HG03354 (cell line): Measurements from ENCODE around the gene DCST1.

Experiments
- ATAC-seq: cut with Tn5 transposase; IDR thresholded peaks from one replicate; pipeline ENCODE4 v1.9.1; 2021; ENCODE audit warnings: mild to moderate bottlenecking; ENCODE audit not compliant: unreplicated experiment, poor library complexity, severe bottlenecking

The DCST1 gene

DNA sequence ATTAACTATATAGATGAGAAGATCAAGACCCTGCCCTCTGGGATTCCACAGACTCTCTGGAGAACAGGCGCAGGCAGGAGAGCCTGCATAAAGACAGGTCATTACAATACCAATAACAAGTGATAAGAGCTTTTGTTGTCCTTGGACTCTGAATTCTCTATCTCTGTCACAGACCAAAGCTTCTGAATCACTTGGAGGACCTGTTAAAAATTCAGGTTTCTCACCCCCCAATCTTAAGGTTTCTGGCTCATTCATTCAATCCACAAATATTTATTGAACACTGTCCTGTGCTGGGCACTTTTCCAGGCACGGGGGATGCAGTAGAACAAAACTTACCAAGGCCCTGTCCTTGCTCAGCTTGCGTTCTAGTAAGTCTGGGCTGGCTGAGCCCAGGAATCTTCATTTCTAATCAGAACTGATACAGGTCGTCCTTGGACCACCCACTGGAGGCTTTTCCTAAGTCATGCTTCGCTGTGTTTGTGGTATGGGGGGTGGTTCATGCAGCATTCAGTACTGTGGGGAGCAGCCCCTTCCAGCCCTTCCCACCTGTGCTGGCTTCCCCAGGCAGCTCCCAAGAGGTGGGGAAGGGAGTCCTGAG is 31.3 kb downstream of the DCST1 start:
- ATAC-seq: no peak

- ATAC-seq: no peak
Observed at GRCh38 chr1:155066777-155067176, 33.2 kb downstream of the DCST1 start.

GRCh38 chr1:155068599-155068998 is 35.0 kb downstream of the DCST1 start:
- ATAC-seq: no peak

DNA sequence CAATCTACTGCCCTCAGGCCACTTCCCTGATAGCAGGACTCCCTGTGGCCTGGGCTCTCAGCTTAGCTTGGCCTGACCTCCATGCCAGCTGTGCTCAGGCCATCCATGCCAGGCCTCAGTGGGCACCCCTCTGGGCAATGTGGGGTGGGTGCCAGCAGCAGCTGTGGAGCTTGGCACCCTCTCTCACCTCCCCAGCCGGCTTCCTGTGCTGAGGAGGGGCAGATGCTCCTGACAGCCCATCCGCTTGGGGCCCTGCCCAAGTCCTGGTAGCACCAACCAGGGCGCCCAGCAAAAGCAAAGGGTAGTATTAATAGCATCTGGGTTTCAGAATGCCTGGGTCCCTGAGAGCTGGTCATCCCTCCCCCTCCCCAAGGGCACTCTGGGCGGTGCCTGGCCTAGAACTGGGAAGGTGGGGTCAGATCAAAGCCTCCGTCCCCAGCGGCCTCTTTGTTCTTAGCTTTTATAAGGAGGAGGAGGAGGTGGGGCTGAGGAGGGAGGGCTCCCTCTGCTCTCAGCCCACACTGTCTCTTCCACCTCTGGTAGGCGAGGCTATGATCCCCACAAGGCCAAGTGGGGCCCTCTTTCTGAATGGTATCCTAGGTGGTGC is 36.0 kb downstream of the DCST1 start:
- ATAC-seq: no peak

GRCh38 chr1:155070158-155070621 is 36.6 kb downstream of the DCST1 start:
- no peak for ATAC-seq

- ATAC-seq: peak; percentile 82
Observed at GRCh38 chr1:155070721-155071569, 37.3 kb downstream of the DCST1 start.

GRCh38 chr1:155071701-155072100 is 38.1 kb downstream of the DCST1 start:
- ATAC-seq: no peak

GRCh38 chr1:155072531-155073289 is 39.1 kb downstream of the DCST1 start:
- ATAC-seq: no peak

DNA sequence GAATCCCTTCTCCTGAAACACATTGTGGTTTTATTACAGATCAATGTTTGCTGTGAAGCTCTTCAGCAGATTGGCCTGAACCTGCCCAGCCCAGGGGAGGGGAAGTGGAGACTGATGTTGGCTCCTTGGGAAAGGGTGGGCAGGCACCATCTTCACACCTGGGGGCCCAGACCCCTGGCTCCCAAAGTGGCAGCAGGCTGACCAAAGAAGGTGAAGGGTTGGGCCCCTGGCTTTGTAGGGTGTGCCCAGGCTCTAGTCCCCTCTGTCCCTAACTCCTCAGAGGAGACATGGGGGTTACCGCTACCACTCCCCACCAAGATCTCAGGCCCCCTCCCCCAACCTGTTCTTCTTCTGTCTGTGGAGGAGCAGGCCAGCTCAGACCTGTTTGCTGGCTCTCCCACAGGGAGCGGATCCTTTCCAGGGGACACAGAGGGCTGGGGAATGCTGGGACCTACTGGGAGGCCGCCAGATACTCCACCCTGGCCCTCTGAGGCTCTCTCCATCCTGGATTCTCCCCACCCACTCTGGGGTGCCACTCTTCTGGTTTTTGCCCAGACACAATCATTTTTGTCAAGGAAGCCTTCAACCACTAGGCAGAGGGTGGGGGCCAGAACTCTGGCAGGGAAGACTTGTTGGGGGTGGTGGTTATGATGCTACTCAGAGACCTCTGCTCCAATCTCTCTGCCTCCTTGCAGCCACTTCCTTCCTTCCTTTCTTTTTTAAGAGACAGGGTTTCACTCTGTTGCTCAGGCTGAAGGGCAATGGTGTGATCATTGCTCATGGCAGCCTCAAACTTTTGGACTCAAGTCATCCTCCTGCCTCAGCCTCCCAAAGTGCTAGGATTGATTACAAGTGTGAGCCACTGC is 40.0 kb downstream of the DCST1 start:
- ATAC-seq: no peak

DNA sequence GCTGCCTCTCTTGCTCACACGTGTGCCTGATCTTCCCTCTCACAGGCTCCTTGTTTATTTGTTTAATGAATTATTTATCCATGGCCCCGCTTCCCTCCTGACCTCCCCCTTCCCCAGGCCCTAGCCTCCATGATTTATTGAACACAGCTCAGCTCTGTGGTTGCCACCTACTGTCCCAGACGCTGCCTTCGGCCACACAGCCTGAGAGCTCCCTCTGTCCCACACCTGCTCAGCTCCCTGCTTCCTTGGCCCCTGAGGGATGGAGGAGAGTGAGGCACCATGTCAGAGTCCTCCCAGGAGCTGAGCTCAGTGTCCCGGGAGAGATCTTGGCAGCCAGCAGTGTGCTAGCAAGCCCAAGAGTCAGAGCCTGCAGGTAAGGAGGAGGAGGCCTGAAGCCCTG is 41.9 kb downstream of the DCST1 start:
- no peak for ATAC-seq

DNA sequence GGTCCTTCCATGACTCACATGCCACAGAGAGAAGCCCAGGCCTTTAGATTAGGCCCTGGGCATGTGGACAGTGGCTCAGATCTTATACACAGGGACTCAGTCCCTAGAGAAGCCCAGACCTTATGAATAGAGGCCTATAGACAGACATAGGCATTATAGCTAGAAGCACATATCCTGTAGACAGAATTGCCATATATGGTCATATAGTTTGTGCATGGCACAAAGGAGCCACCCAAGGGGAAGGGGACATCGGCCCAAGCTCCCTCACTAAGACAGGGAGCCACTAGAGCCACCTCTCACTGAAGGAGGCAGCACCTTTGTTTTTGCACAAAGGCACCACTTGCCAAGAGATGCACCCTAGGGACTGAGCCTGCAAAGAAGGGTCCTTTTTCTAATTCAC is 42.7 kb downstream of the DCST1 start:
- ATAC-seq: no peak

DNA sequence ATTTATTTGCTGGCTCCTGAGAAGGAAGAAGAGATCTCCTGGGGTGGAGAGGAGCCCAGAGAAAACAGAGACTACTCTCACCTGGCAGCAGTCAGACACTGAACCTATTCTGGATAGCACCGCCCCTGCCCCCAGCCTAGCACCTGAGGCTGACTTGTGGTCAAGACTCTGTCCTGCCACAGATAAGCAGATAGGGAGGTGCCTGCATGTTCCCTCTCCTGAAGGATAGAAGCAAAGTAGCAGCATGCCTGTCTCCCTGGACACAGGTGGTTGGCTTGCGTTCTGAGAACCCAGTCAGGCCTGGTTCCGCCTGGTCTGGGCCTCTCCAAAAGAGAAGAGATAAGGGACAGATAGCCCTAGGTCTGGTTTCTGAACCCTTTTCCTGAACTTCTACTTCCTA is 43.7 kb downstream of the DCST1 start:
- no peak for ATAC-seq

- no peak for ATAC-seq
Observed at GRCh38 chr1:155077758-155078445, 44.3 kb downstream of the DCST1 start.

DNA sequence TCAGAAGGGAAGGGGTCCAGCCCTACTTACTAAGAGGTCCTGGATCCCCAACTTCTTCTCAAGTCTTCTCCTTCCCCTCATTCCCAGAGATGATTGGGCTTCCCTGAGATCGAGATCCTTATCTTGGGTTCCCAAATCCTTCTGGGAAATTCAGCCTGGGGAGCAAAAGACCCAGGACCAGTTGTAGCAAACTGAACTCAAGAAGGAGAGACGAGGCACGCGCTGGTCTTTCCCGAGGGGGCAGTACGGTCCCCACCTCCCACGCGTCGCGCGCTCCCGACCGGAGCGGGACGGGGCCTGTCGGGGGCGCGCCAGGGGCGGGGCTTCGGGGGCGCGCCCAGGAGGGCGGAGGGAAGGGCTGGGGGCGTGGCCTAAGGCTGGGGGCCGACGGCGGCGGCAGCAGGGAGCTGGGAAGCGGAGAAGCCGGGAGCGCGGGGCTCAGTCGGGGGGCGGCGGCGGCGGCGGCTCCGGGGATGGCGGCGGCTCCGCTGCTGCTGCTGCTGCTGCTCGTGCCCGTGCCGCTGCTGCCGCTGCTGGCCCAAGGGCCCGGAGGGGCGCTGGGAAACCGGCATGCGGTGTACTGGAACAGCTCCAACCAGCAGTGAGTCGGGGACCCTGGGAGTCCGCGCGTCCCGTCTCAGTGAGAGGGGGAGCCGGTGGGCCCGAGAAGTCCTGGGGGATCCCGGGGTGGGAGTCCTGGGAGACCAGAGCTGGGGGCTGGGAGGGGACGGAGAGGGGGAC is 45.0 kb downstream of the DCST1 start, which contains the start of gene EFNA3:
Gene EFNA3 (plus strand): TSS at position 369 of the 741 bp plus-strand sequence. CDS start 105 bp downstream, at position 474.
- ATAC-seq: no peak

DNA sequence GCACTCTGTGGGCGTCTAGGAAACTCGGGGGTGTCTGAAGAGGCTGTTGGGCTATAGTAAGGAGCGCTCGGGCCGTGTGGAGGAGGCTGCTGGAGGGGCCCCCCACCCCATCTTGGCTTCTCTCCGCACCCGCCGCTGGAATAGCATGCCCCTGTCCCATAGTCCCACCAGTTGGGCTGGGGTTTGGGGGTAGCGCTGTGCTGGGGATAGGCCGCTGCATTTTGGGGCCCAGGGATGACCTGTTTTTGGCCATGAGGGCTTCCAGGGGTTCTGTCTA is 45.5 kb downstream of the DCST1 start:
- no peak for ATAC-seq

DNA sequence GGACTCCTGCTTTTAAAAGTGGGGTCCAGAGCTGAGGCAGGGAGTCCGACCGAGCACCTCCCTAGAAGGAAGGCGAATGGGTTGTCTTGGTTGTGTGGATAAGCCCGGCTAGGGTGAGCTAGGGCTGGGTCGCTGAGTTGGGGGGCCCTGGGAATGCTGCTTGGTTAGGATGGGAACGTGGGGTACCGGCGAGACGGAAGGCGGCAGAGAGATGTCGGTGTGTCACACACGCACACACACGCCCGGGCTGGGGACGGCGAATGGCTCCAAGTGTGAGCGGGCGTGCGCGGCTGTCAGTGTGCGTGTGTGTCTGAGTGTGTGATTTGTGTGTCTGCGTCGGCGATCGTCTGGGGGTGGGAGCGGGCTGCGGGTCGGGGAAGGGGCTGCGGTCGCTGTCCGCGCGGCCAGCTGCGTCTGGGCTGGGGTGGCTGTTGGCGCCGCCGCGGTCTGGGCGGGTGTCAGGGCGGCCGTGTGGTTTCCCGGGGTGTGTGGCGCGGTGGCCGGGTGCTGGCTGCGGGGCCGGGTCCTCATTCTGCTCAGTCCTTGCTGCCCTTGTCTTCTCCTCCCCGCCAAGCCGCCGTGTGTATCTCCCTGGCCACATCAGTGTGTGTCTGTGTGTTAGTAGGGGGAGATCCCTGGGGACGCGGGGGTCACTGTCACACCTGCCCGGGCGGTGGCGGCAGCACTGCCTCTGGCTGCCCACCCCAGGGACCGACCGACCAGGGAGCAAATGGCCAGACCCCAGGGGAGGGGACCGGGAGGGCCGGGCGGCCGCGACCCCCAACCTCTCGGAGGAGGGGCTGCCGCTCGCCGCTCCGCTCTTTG is 46.1 kb downstream of the DCST1 start:
- ATAC-seq: no peak
